Stomach (tissue), 9 donors: Measurements from ENCODE around the gene ZSCAN20. TPM values are rescaled to one million over a fixed set of nuclear protein-coding genes. Genes with fewer than 3 reads are reported as not detected.

Experiments
- DNase-seq, 2 donors: peaks; one replicate each; pipeline versions ENCODE4 v3.0.0 to v3.0.0-alpha.2; 2013 to 2019
- H3K27ac ChIP-seq, 5 donors: fragments of 200-600 bp in 4 of 5; sonication (generic) in 4 of 5; one replicate each; pipeline ENCODE4 v1.5.1; 2013 to 2019; ENCODE audit warnings: mild to moderate bottlenecking in 1 of 5, moderate library complexity in 1 of 5
- H3K27me3 ChIP-seq, 3 donors: fragments of 200-600 bp; sonication (generic); one replicate each; pipeline ENCODE4 v1.5.1; 2017 to 2019; ENCODE audit warnings: mixed run types in 1 of 3
- H3K36me3 ChIP-seq, 4 donors: fragments of 200-600 bp; sonication (generic); 1 replicate in 3 of 4; 2 replicates in 1 of 4; pipeline ENCODE4 v1.5.1; 2016 to 2019
- H3K4me1 ChIP-seq, 4 donors: fragments of 200-600 bp; sonication (generic); one replicate each; pipeline ENCODE4 v1.5.1; 2016 to 2019
- H3K4me3 ChIP-seq, 4 donors: fragments of 200-600 bp; sonication (generic) in 3 of 4; one replicate each; pipeline ENCODE4 v1.5.1; 2016 to 2019; ENCODE audit warnings: mild to moderate bottlenecking in 1 of 4
- H3K9me3 ChIP-seq, 4 donors: fragments of 200-600 bp; sonication (generic); one replicate each; pipeline ENCODE4 v1.5.1; 2016 to 2019
- CTCF ChIP-seq, 7 experiments: fragments of 450-650 bp in 4 of 7; fragments of 200-600 bp in 3 of 7; sonication (generic) in 3 of 7; IDR thresholded peaks; one replicate each; pipeline ENCODE4 v1.5.1; 2016 to 2019; ENCODE audit warnings: antibody characterized with exemption in 7 of 7, control low read depth in 2 of 7, mild to moderate bottlenecking in 1 of 7
- EP300 ChIP-seq: sonication (generic); formaldehyde crosslinking; IDR thresholded peaks from one replicate; pipeline ENCODE4 v1.6.1; 2017; ENCODE audit warnings: antibody characterized with exemption
- POLR2A ChIP-seq, 4 donors: fragments of 450-650 bp; IDR thresholded peaks; one replicate each; pipeline ENCODE4 v1.6.1; 2016; ENCODE audit warnings: antibody characterized with exemption in 4 of 4, control low read depth in 2 of 4, mild to moderate bottlenecking in 1 of 4, moderate library complexity in 1 of 4
- POLR2AphosphoS5 ChIP-seq, 3 donors: sonication (generic); formaldehyde crosslinking; IDR thresholded peaks; one replicate each; pipeline ENCODE4 v1.6.1; 2016; ENCODE audit warnings: antibody characterized with exemption in 3 of 3
- WGBS, 5 donors: extraction: QIAGEN DNeasy Blood & Tissue Kit in 3 of 5; methylation state at CpG; one replicate each; pipeline versions ENCODE4 v1.1.5 to v1.1.7; 2013 to 2018; 5-methylcytosine and 5-hydroxymethylcytosine counted together
- intact Hi-C: fragments of 100-400 bp; cut with DNase I; formaldehyde crosslinking; loops from one replicate; pipeline ENCODE4 v1.15.1; 2023; ENCODE audit warnings: low total_unique reads
- polyA plus RNA-seq, 3 donors: library from polyadenylated mRNA; stranded (reverse); fragments of 200-250 nt; gene quantifications; one replicate each; pipeline ENCODE4 v1.2.3, GENCODE V29; 2013
- total RNA-seq, 5 donors: library from RNA; depleted of rRNA; stranded (reverse); fragments of >200 nt; gene quantifications; one replicate each; pipeline versions ENCODE4 v1.1.0 to v1.2.3, GENCODE V29; 2014 to 2016
- donor health status: healthy with polysubstance abuse.
- donor health status: Bipolar disorder and iron deficiency.
- donor health status: healthy.

The ZSCAN20 gene
- total and polyA plus RNA-seq, 8 donors: 0.29 to 8.4 (median 0.87) TPM

GRCh38 chr1:33470495-33471012 lies 1.9 kb upstream of the ZSCAN20 start:
- Histone ChIP-seq H3K4me1 (peaks cover 6 to 55% (median 35%) of the 10 kb centered on the region in 4 donors), H3K27ac (peak overlapping the region in 3 of 5 donors; percentile 81 to 84 (median 84)), H3K36me3 (no peaks in the 10 kb centered on the region), H3K4me3 (no peak overlapping the region), H3K27me3 (no peaks in the 10 kb centered on the region), H3K9me3 (no peaks in the 10 kb centered on the region)
- intact Hi-C loops: no loop called here
- TF ChIP-seq CTCF (IDR thresholded peaks at IDR 0.05) (peak in 5 of 7 experiments; percentile 60 to 80 (median 71)), POLR2AphosphoS5 (IDR thresholded peaks at IDR 0.05) (peak in 2 of 3 donors; percentile 16 to 49), POLR2A (IDR thresholded peaks at IDR 0.05) (no peak)
- WGBS, 5 donors: 4 to 7% (median 6%) methylated on average over 11 of the region's 11 CpGs
- peak; percentile 76 to 92 for DNase-seq

GRCh38 chr1:33471416-33471815 lies 1.0 kb upstream of the ZSCAN20 start:
- intact Hi-C loops: no loop called here
- no peaks in the 10 kb centered on the region for H3K9me3 ChIP-seq
- H3K36me3 ChIP-seq: no peaks in the 10 kb centered on the region
- no peak for TF ChIP-seq POLR2A (IDR thresholded peaks at IDR 0.05)
- TF ChIP-seq EP300: no peak
- TF ChIP-seq POLR2AphosphoS5 (IDR thresholded peaks at IDR 0.05): no peak
- no peak for TF ChIP-seq CTCF (IDR thresholded peaks at IDR 0.05)
- DNase-seq: no peak
- H3K27ac ChIP-seq: peak overlapping the region in 4 of 5 donors; percentile 81 to 84 (median 83)
- peaks cover 6 to 51% (median 32%) of the 10 kb centered on the region in 4 donors for H3K4me1 ChIP-seq
- H3K27me3 ChIP-seq: no peaks in the 10 kb centered on the region
- 88 to 98% (median 94%) methylated on average over 4 of the region's 4 CpGs for WGBS, 5 donors
- H3K4me3 ChIP-seq: no peak overlapping the region

- TF ChIP-seq EP300: no peak
- TF ChIP-seq POLR2AphosphoS5 (IDR thresholded peaks at IDR 0.05): no peak
- no peak for TF ChIP-seq POLR2A (IDR thresholded peaks at IDR 0.05)
- no peak for TF ChIP-seq CTCF (IDR thresholded peaks at IDR 0.05)
- H3K4me1 ChIP-seq: peaks cover 6 to 47% (median 31%) of the 10 kb centered on the region in 4 donors
- H3K4me3 ChIP-seq: no peak overlapping the region
- no peak overlapping the region for H3K27ac ChIP-seq
- no peak for DNase-seq
- H3K9me3 ChIP-seq: no peaks in the 10 kb centered on the region
- peaks cover 0 to 6% (median 2%) of the 10 kb centered on the region in 4 donors for H3K36me3 ChIP-seq
- H3K27me3 ChIP-seq: no peaks in the 10 kb centered on the region
- intact Hi-C loops: no loop called here
Observed at GRCh38 chr1:33473900-33474299, 1.5 kb downstream of the ZSCAN20 start.

GRCh38 chr1:33477451-33477850 lies 5.0 kb downstream of the ZSCAN20 start:
- no peak overlapping the region for H3K27ac ChIP-seq
- WGBS, 5 donors: 70 to 77% (median 74%) methylated on average over 4 of the region's 4 CpGs
- H3K36me3 ChIP-seq: peaks cover 0 to 40% (median 38%) of the 10 kb centered on the region in 4 donors
- no peaks in the 10 kb centered on the region for H3K9me3 ChIP-seq
- DNase-seq: no peak
- TF ChIP-seq CTCF (IDR thresholded peaks at IDR 0.05): no peak
- TF ChIP-seq EP300: no peak
- no peak for TF ChIP-seq POLR2AphosphoS5 (IDR thresholded peaks at IDR 0.05)
- TF ChIP-seq POLR2A (IDR thresholded peaks at IDR 0.05): no peak
- H3K27me3 ChIP-seq: no peaks in the 10 kb centered on the region
- H3K4me1 ChIP-seq: peaks cover 6 to 26% (median 16%) of the 10 kb centered on the region in 4 donors
- intact Hi-C loops: no loop called here
- H3K4me3 ChIP-seq: no peak overlapping the region
